Left ventricle myocardium inferior (tissue), 1 donor: Measurements from ENCODE around the gene ADCY7. TPM values are rescaled to one million over a fixed set of nuclear protein-coding genes. Genes with fewer than 3 reads are reported as not detected.

ENCODE experiments used
- DNase-seq: peaks from one replicate; pipeline ENCODE4 v3.0.0-alpha.2; 2020
- H3K27ac ChIP-seq: fragments of 200-600 bp; replicated peaks from 2 replicates; pipeline ENCODE4 v1.8.0; 2021
- H3K27me3 ChIP-seq: fragments of 200-600 bp; 2 replicates; pipeline ENCODE4 v1.8.0; 2021; ENCODE audit warnings: low read depth
- H3K36me3 ChIP-seq: fragments of 200-600 bp; 2 replicates; pipeline ENCODE4 v1.8.0; 2021
- H3K4me1 ChIP-seq: fragments of 200-600 bp; 2 replicates; pipeline ENCODE4 v1.8.0; 2021
- H3K4me3 ChIP-seq: fragments of 200-600 bp; 2 replicates; pipeline ENCODE4 v1.8.0; 2021; ENCODE audit warnings: mild to moderate bottlenecking, moderate library complexity
- H3K9me3 ChIP-seq: fragments of 200-600 bp; replicated peaks from 2 replicates; pipeline ENCODE4 v1.8.0; 2021
- intact Hi-C: fragments of 100-400 bp; cut with micrococcal nuclease; formaldehyde crosslinking; loops from one replicate; pipeline ENCODE4 v1.11.0; 2022
- total RNA-seq: library from RNA; stranded (reverse); fragmentation: NEBNext Ultra II Directional; extraction: Animal tissue kit (Norgen Biotek cat#: 25700); gene quantifications from one replicate; pipeline ENCODE4 v1.2.1, GENCODE V29; 2021
- TF ChIP-seq, protein P1 (sequence below): fragments of 200-600 bp; IDR thresholded peaks from 2 replicates; pipeline ENCODE4 v1.8.0; 2021; ENCODE audit warnings: antibody characterized with exemption, mild to moderate bottlenecking, borderline replicate concordance
- donor health status: DM: no; HTN: yes; CAD: no; lungs with severe emphysema.

Gene ADCY7
- total RNA-seq, 1 donor from 2014 or later = 9.7 TPM

DNA sequence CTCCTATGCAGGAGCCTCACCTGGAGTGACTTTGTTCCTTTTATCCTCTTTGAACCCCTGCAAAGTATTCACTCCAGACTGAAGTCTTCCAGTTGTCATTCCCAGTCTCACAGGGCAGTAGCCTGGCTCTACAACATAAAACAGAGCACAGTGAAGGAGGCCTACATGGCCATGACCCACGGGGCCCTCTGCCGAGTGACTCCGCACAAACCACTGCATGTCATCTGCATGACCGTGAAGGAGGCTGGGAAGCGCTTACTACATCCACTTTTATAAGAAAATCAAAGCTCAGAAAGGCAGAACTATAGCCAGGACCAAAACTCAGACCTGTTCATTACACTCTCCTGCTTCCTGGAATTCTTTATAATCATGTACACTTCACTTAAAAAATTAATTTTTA lies 59.9 kb downstream of the ADCY7 start:
- H3K4me3 ChIP-seq = no peak overlapping the region
- peaks cover 10% of the 10 kb centered on the region for H3K4me1 ChIP-seq
- H3K27ac ChIP-seq = no peak overlapping the region
- no peak for DNase-seq
- no peaks in the 10 kb centered on the region for H3K9me3 ChIP-seq
- intact Hi-C loops = no loop called here
- TF ChIP-seq, protein P1, sequence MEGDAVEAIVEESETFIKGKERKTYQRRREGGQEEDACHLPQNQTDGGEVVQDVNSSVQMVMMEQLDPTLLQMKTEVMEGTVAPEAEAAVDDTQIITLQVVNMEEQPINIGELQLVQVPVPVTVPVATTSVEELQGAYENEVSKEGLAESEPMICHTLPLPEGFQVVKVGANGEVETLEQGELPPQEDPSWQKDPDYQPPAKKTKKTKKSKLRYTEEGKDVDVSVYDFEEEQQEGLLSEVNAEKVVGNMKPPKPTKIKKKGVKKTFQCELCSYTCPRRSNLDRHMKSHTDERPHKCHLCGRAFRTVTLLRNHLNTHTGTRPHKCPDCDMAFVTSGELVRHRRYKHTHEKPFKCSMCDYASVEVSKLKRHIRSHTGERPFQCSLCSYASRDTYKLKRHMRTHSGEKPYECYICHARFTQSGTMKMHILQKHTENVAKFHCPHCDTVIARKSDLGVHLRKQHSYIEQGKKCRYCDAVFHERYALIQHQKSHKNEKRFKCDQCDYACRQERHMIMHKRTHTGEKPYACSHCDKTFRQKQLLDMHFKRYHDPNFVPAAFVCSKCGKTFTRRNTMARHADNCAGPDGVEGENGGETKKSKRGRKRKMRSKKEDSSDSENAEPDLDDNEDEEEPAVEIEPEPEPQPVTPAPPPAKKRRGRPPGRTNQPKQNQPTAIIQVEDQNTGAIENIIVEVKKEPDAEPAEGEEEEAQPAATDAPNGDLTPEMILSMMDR = no peak
- H3K27me3 ChIP-seq = no peaks in the 10 kb centered on the region
- H3K36me3 ChIP-seq = peaks cover 64% of the 10 kb centered on the region

DNA sequence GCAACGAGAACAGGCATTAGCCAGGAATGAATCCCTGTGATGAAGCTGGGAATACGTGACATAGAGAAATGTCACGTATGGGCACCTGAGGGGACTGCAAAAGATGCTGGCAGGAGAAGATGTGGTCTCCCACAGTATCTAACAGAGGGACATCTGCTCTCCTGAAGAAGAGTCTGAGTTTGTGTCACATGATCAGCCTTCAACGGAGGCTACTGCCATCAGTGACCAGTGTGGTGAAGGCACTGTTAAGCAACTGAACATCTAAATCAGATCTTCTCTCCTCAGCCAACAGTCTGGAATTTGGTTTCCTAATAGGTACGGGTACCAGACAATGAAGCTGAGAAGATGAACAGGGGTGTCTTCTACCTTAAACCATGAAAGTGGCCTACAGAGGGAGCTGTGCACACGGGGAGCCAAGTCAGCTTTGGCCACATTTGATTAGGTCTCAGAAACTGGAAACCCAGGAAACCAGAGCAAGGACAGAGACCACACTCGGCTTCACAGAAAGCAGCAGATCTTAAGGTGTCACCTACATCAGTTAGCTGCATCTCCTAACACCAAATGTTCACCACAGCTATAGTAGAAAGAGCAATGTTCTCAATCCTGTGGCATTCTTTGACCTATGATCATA lies 60.6 kb downstream of the ADCY7 start:
- peaks cover 63% of the 10 kb centered on the region for H3K36me3 ChIP-seq
- H3K9me3 ChIP-seq = no peaks in the 10 kb centered on the region
- H3K27me3 ChIP-seq = no peaks in the 10 kb centered on the region
- peaks cover 10% of the 10 kb centered on the region for H3K4me1 ChIP-seq
- no peak for DNase-seq
- H3K27ac ChIP-seq = no peak overlapping the region
- H3K4me3 ChIP-seq = no peak overlapping the region
- TF ChIP-seq, protein P1 = peak; percentile 46
- intact Hi-C loops = no loop called here

GRCh38 chr16:50329446-50330189 lies 63.3 kb downstream of the ADCY7 start:
- Histone ChIP-seq H3K9me3 (no peaks in the 10 kb centered on the region), H3K27ac (no peak overlapping the region), H3K27me3 (no peaks in the 10 kb centered on the region), H3K4me3 (no peak overlapping the region), H3K4me1 (peaks cover 10% of the 10 kb centered on the region), H3K36me3 (peaks cover 66% of the 10 kb centered on the region)
- TF ChIP-seq, protein P1 = no peak
- intact Hi-C loops = no loop called here
- no peak for DNase-seq

DNA sequence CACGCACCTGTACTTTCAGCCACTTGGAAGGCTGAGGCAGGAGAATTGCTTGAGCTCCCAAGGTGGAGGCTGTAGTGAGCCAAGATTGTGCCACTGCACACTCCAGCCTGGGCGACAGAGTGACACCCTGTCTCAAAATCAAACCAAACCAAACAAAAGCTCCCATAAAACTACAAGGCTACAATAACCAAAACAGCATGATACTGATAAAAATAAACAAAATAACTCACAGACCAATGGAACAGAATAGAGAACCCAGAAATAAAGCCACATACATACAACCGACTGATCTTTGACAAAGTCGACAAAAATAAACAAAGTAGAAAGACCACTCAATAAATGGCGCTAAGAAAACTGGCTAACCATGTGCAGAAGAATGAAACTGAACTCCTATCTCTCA lies 65.2 kb downstream of the ADCY7 start:
- no peaks in the 10 kb centered on the region for H3K9me3 ChIP-seq
- H3K27me3 ChIP-seq = no peaks in the 10 kb centered on the region
- H3K4me3 ChIP-seq = no peak overlapping the region
- H3K36me3 ChIP-seq = peaks cover 56% of the 10 kb centered on the region
- peaks cover 10% of the 10 kb centered on the region for H3K4me1 ChIP-seq
- intact Hi-C loops = no loop called here
- TF ChIP-seq, protein P1 = no peak
- H3K27ac ChIP-seq = no peak overlapping the region
- DNase-seq = no peak

DNA sequence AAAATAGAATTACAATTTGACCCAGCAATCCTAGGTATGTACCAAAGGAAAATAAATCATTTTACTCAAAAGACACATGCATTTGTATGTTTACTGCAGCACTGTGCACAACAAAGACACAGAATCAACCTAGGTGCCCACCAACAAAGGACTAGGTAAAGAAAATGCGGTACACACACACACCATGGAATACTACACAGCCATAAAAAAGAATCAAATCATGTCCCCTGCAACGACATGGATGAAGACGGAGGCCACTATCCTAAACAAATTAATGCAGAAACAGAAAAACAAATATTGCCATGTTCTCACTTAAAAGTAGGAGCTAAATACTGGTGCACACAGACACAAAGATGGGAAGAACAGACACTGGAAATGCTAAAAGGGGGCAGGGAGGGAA lies 66.2 kb downstream of the ADCY7 start:
- intact Hi-C loops = no loop called here
- TF ChIP-seq, protein P1 = no peak
- H3K27me3 ChIP-seq = no peaks in the 10 kb centered on the region
- H3K9me3 ChIP-seq = no peaks in the 10 kb centered on the region
- H3K36me3 ChIP-seq = peaks cover 47% of the 10 kb centered on the region
- peaks cover 10% of the 10 kb centered on the region for H3K4me1 ChIP-seq
- no peak for DNase-seq
- no peak overlapping the region for H3K27ac ChIP-seq
- no peak overlapping the region for H3K4me3 ChIP-seq
